NK-92 treated with Interleukin-12 subunit alpha and Interleukin-12 subunit beta, amount 100 ng/mL, for 24 hours (cell line): ENCODE results near the gene OAS3.
"Not testable (repeated sequence)": the region's sequence is repeated elsewhere in the genome, so short reads cannot be mapped to it uniquely, and the experiment has no call there.

Experiments
- DNase-seq: peaks from one replicate; lab custom pipeline; 2025; lab: John Stamatoyannopoulos, UW

Gene OAS3

DNA sequence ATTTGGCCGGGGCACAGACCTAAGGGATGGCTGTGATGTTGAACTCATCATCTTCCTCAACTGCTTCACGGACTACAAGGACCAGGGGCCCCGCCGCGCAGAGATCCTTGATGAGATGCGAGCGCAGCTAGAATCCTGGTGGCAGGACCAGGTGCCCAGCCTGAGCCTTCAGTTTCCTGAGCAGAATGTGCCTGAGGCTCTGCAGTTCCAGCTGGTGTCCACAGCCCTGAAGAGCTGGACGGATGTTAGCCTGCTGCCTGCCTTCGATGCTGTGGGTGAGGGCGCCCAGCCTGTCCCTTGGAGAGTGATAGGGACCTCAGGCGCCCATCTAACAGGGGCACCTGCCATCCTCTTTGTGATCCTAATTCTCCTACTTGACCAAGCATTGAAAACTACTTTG lies 12.4 kb downstream of the OAS3 start:
- DNase-seq, result no peak

DNA sequence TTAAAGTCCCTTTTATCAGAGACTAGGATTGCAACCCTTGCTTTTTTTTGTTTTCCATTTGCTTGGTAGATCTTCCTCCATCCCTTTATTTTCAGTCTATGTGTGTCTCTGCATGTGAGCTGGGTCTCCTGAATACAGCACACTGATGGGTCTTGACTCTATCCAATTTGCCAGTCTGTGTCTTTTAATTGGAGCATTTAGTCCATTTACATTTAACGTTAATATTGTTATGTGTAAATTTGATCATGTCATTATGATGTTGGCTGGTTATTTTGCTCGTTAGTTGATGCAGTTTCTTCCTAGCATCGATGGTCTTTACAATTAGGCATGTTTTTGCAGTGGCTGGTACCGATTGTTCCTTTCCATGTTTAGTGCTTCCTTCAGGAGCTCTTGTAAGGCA lies 18.9 kb downstream of the OAS3 start:
- not testable (repeated sequence) for DNase-seq

- DNase-seq, result no peak
Observed at GRCh38 chr12:112961074-112961473, 22.8 kb downstream of the OAS3 start.

- DNase-seq, result no peak
Observed at GRCh38 chr12:112961536-112961935, 23.3 kb downstream of the OAS3 start.

GRCh38 chr12:112962561-112962960 lies 24.3 kb downstream of the OAS3 start:
- no peak for DNase-seq

GRCh38 chr12:112963227-112963861 lies 25.1 kb downstream of the OAS3 start:
- no peak for DNase-seq

- DNase-seq, result no peak
Observed at GRCh38 chr12:112964067-112964670, 25.9 kb downstream of the OAS3 start.

DNA sequence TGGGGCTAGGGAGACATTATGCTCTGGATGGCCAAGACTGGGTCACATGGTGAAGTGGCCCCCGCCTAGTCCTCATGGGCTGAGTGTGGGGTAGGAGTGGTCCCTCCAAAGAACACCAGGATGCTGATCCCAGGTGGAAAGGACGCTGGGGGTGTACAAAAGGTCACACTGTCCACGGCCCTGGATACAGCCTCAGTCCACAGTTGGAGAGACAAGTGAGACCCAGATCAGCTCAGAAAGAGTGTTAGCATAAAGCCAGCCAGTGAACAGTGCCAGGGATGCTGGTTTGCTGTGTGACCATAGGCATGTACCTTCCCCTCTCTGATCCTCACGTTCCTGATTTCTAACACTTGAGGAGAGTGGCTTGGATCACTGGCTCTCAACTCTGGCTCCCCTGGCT lies 26.6 kb downstream of the OAS3 start:
- DNase-seq, result no peak

GRCh38 chr12:112965643-112966042 lies 27.4 kb downstream of the OAS3 start:
- no peak for DNase-seq

- DNase-seq, result no peak
Observed at GRCh38 chr12:112967306-112967705, 29.0 kb downstream of the OAS3 start.

DNA sequence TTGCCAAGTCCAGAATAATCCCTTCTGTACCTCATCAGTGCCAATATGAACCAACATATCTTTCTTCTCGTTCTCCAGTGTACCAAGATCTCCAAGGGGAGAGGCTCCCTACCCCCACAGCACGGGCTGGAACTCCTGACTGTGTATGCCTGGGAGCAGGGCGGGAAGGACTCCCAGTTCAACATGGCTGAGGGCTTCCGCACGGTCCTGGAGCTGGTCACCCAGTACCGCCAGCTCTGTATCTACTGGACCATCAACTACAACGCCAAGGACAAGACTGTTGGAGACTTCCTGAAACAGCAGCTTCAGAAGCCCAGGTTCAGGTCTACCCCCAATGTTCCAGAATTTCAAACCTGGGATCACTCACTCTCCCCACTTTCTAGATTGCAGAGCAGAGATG lies 29.6 kb downstream of the OAS3 start:
- DNase-seq, result no peak

GRCh38 chr12:112969547-112970306 lies 31.5 kb downstream of the OAS3 start:
- DNase-seq, result no peak

GRCh38 chr12:112970391-112970790 lies 32.1 kb downstream of the OAS3 start:
- no peak for DNase-seq

DNA sequence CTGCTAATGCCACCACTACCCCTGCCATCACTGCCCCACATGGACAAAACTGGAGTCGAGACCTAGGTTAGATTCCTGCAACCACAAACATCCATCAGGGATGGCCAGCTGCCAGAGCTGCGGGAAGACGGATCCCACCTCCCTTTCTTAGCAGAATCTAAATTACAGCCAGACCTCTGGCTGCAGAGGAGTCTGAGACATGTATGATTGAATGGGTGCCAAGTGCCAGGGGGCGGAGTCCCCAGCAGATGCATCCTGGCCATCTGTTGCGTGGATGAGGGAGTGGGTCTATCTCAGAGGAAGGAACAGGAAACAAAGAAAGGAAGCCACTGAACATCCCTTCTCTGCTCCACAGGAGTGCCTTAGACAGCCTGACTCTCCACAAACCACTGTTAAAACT lies 33.0 kb downstream of the OAS3 start:
- DNase-seq, result no peak

DNA sequence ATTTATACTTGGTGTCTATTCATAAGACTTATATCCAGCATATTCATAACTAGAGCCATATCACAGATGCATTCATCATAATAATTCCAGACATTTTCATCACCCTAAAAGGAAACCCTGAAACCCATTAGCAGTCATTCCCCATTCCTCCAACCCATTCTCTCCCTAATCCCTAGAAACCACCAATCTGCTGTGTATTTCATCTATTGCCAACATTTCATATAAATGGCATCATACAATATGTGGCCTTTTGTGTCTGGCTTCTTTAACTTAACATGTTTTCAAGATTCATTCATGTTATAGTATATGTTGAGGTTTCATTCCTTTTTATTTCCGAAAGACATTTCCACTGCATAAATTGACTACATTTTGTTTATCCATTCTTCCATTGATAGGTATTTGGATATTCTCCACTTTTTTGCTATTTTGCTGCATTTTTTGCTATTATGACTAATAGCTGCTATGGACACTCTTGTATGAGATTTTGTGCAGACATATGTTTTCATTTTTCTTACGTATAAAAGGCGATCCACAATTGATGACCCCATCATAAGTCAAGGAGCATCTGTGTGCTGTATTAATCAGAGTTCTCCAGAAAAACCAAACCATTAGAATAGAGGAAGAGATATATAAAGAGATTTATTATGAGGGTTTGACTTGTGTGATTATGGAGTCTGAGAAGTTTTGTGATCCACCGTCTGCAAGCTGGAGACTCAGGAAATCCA lies 34.9 kb downstream of the OAS3 start:
- DNase-seq, result no peak

GRCh38 chr12:112973818-112974231 lies 35.6 kb downstream of the OAS3 start:
- DNase-seq, result no peak

- no peak for DNase-seq
Observed at GRCh38 chr12:112974904-112975303, 36.6 kb downstream of the OAS3 start.

DNA sequence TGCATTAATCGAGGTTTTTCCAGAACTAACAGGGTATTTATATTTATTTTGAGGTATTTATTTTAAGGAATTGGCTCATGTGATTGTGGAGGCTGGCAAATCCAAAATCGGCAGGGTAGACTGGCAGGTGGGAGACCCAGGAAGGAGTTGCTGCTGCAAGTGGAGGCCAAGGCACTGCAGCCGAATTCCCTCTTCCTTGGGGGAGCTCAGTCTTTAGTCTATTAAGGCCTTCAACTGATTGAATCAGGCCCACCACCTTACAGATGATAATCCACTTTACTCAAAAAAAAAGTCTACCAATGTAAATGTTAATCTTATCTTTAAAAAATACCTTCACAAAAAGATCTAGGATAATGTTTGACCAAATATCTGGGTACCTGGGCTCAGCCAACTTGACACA lies 38.9 kb downstream of the OAS3 start:
- DNase-seq, result no peak

- no peak for DNase-seq
Observed at GRCh38 chr12:112977641-112978040, 39.4 kb downstream of the OAS3 start.

DNA sequence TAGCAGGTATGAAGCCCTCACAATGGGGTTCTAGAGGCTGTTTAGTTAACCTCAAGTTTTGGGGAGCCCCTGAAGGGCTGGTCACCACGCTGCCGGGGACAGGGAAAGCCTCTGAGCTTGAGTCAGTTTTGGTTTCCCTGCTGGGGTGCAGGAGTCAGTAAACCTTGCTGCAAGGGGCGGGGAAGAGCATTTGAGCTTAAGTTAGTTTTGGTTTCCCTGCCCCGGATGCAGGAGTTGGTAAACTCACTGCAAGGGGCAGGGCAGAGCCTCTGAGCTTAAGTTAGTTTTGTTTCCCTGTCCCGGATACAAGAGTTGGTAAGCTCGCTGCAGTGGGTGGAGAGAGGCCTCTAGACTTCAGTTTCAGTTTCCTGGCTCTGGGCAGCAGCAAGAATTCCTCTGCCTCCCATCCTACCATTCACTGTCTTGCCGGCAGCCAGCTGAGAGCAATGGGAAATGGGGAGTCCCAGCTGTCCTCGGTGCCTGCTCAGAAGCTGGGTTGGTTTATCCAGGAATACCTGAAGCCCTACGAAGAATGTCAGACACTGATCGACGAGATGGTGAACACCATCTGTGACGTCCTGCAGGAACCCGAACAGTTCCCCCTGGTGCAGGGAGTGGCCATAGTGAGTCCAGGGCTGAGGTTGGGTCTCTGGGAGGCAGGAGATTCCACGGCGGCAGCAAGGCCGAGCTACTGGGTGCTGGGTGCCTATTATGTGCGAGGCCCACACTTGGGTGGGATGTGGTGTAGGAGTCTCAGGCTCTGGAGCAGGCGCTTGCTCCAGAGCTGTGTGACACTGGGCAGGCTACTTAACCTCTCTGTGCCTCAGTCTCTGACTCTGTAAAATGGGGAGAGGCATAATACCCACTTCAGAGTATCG lies 40.1 kb downstream of the OAS3 start, which contains the start of gene OAS2:
OAS2 (plus strand) TSS at position 357 of the 878 bp plus-strand sequence; CDS start at position 447, 90 bp downstream.
- DNase-seq, result peak; percentile 63

DNA sequence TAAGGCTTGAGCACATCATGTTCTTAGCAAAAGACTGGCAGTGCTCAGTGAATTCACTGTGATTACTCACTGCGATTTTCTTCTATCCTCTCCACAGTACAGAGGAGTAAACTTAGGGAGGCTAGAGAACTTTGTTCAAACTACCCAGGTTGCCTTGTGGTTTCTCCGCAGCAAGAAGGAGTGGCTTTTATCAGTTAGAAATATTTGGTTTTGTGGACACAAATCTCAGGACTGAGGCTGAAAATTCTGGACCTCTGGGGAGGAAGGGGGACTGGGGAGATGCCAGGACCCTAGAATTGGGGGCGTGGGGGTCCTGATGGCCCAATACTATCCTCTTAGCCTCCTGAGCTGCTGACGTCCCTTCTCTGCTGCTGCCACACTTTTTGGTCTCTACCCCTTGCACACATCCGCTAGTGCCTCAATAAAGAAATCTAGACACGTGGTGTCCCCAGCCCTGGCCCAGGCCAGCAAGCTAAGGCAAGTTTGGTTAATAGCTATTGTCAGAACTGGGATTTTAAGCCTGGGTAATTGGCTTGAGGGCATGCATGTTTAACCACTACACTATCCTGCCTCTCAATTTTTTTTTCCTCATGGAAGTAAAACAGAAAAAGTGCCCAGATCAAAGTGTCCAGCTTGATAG lies 40.9 kb downstream of the OAS3 start:
- peak; percentile 33 for DNase-seq
